Bronchial epithelial cell (primary cell): ENCODE measurements around the gene BAG5. TPM values are rescaled to one million over a fixed set of nuclear protein-coding genes. Genes with fewer than 3 reads are reported as not detected.

ENCODE experiments used
- DNase-seq: peaks from one replicate; pipeline ENCODE4 v3.0.0-alpha.2; 2010; ENCODE audit warnings: low read depth
- FAIRE-seq: peaks from 2 replicates; lab custom pipeline; 2011; peaks lifted over from hg19 to GRCh38; lab: Jason Lieb, UNC
- H3K27me3 ChIP-seq: 2 replicates; pipeline ENCODE4 v1.5.1; 2011; ENCODE audit warnings: low read length; ENCODE audit not compliant: control insufficient read depth, insufficient read depth
- H3K36me3 ChIP-seq: 2 replicates; pipeline ENCODE4 v1.5.1; 2011; ENCODE audit warnings: low read length; ENCODE audit not compliant: control insufficient read depth, insufficient read depth
- H3K4me3 ChIP-seq: 2 replicates; pipeline ENCODE4 v1.5.1; 2011; ENCODE audit warnings: mild to moderate bottlenecking, low read depth, low read length, control low read depth
- CTCF ChIP-seq: IDR thresholded peaks from 2 replicates; pipeline ENCODE4 v1.5.1; 2011; ENCODE audit warnings: mild to moderate bottlenecking, moderate library complexity, low read length, control low read depth, inconsistent platforms; ENCODE audit not compliant: insufficient read depth, severe bottlenecking
- total RNA-seq: library from RNA; depleted of rRNA; stranded (reverse); fragments of >200 nt; gene quantifications from 2 replicates; pipeline ENCODE4 v1.2.1, GENCODE V29; 2014

Gene BAG5
- total RNA-seq, 1 donor from 2014 or later = 42.9 TPM

- Histone ChIP-seq H3K27me3 (no peaks in the 10 kb centered on the region), H3K4me3 (no peak overlapping the region), H3K36me3 (peaks cover 11% of the 10 kb centered on the region)
- DNase-seq (no peak), FAIRE-seq (no peak)
- no peak for TF ChIP-seq CTCF
These were observed 26.4 kb downstream of the BAG5 start for GRCh38 chr14:103535891-103536565.

GRCh38 chr14:103535081-103535890 is 27.2 kb downstream of the BAG5 start:
- FAIRE-seq (no peak), DNase-seq (no peak)
- TF ChIP-seq CTCF = no peak
- Histone ChIP-seq H3K27me3 (no peaks in the 10 kb centered on the region), H3K36me3 (peaks cover 14% of the 10 kb centered on the region), H3K4me3 (no peak overlapping the region)

- no peak for FAIRE-seq
- H3K4me3 ChIP-seq = no peak overlapping the region
These were observed 27.8 kb downstream of the BAG5 start for GRCh38 chr14:103534576-103535061.

GRCh38 chr14:103533999-103534575 is 28.4 kb downstream of the BAG5 start:
- TF ChIP-seq CTCF = no peak
- Histone ChIP-seq H3K4me3 (no peak overlapping the region), H3K27me3 (no peaks in the 10 kb centered on the region), H3K36me3 (peaks cover 14% of the 10 kb centered on the region)
- DNase-seq (no peak), FAIRE-seq (no peak)

More at GRCh38 chr14:103534576-103535061, 27.8 kb downstream of the BAG5 start:
- no peak for DNase-seq
- Histone ChIP-seq H3K36me3 (peaks cover 14% of the 10 kb centered on the region), H3K27me3 (no peaks in the 10 kb centered on the region)
- TF ChIP-seq CTCF = no peak

GRCh38 chr14:103533137-103533998 is 29.1 kb downstream of the BAG5 start:
- no peak for DNase-seq
- H3K4me3 ChIP-seq = no peak overlapping the region
- no peak for FAIRE-seq
- H3K36me3 ChIP-seq = peaks cover 14% of the 10 kb centered on the region
- TF ChIP-seq CTCF = no peak
- no peaks in the 10 kb centered on the region for H3K27me3 ChIP-seq
